ENCODE results near the gene UBE3B.

Gene UBE3B

DNA sequence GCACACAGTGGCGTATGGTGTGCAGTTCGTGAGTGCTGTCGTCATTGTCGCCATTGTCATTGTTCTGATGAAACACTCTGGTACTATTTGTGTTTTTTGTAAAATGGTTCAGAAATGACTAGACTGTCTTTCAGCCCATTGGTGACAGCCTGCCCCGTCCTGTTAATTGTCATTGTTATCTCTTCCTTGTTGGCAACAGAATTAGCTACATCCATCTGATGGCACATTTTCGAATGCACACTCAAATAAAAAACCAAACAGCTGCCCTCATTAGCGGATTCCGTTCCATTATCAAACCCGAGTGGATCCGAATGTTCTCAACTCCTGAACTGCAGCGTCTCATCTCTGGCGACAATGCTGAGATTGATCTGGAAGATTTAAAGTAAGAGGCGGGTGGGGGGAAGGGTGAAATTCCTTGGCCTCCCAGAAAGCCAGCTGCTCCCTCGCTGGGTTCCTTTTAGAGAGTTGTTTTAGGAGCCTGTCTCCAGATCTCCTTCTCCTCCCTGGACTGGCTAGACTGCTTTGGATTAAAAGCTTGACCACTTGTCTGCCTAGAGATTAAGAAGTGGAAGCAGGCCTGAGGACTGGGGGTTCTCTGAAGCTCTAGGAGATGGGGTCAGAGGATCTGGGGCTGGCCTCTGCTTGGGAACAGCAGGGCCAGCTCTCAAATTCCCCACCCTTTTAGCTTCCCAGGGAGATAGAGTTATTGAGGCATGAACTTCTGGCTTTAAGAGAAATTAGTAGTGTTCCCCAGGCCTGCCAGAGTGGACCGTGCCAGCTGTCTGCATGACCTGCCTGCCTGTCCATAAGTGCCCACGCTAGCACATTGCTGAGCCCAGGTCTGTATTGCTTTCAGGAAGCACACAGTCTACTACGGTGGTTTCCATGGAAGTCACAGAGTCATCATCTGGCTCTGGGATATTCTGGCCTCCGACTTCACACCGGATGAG is 52.5 kb downstream of the UBE3B start:
- no peak for DNase-seq (ENCODE audit: low read depth)

GRCh38 chr12:109531411-109531810 is 54.0 kb downstream of the UBE3B start:
- DNase-seq (ENCODE audit: low read depth): no peak

GRCh38 chr12:109532721-109533486 is 55.5 kb downstream of the UBE3B start:
- no peak for DNase-seq (ENCODE audit: low read depth)

- no peak for DNase-seq (ENCODE audit: low read depth)
Measured at GRCh38 chr12:109533487-109533740, 56.0 kb downstream of the UBE3B start.

GRCh38 chr12:109534456-109534855 is 57.0 kb downstream of the UBE3B start:
- no peak for DNase-seq (ENCODE audit: low read depth)

- no peak for DNase-seq (ENCODE audit: low read depth)
Measured at GRCh38 chr12:109535231-109535862, 57.9 kb downstream of the UBE3B start.

GRCh38 chr12:109535863-109536250 is 58.4 kb downstream of the UBE3B start:
- DNase-seq (ENCODE audit: low read depth): no peak

- DNase-seq (ENCODE audit: low read depth): no peak
Measured at GRCh38 chr12:109537136-109537535, 59.7 kb downstream of the UBE3B start.

DNA sequence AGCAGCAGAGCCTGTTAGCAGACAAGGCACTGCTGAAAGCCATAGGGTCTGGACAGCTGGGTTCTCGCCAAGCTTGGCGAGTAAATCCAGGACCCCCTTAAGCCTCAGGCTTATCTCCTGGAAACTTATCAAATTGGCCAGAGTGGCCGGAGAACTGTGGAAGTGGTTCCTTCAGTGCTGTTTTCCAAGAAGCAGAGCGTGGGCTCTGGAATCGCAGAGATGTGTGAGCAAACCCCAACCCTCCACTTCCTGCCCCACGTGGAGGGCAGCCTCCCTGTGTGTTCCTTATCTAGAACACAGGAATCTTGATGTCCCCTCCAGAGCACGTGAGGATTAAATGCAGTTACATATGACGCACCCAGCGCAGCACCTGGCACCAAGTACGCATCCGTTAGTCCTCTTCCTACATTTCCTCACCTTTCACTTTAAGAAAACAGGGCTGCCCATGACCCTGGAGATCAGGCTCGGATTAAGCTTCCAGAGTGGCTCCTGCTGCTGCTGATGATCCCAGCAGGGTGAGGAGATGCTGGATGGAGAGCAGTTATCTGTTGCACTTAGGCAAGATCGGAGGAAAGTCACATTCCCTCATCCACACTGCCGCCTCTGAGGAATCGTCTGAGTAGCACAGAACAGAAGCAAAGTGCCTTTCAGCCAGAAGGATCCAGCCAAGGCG is 60.9 kb downstream of the UBE3B start:
- DNase-seq (ENCODE audit: low read depth): no peak

GRCh38 chr12:109539508-109539907 is 62.1 kb downstream of the UBE3B start:
- peak; percentile 11 for DNase-seq (ENCODE audit: low read depth)

- no peak for DNase-seq (ENCODE audit: low read depth)
Measured at GRCh38 chr12:109540526-109541412, 63.3 kb downstream of the UBE3B start.

GRCh38 chr12:109541413-109541726 is 63.9 kb downstream of the UBE3B start:
- DNase-seq (ENCODE audit: low read depth): peak; percentile 11

DNA sequence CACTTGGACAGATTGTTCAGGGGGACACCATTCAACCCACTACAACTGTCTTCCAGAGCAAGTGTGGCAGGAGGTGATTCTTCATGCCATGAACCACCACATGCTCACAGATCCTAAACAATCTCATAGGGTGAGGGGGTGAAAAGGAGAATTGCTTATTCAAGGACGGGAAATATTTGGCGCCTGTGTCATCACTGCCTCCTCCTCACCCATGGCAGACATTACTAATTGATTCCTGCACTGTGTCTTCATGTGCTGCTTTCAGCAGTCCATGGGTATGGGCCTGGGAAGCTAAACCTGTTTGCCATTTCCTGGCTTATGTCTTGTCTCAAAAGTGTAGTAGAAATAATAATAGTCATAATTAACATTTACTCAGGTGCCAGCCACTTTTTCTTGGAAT is 64.6 kb downstream of the UBE3B start:
- DNase-seq (ENCODE audit: low read depth): peak; percentile 78

DNA sequence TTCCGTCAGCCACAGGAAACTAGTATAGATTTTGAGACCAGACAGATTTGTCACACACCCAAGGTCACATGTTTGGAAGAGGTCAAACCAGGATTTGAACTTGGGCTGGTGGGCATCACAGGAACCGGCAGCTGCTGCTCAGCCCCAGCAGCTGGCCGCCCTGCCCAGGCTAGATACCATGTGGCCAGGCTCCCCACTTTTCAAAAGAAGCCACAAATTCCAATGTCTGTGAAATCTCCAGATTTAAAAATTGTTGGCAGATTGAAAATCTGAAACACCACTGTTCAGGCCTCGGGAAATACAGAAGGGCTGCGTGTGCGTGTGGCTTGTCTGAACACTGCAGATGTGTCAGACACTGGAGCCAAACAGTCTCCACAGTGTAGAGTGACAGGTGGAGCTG is 65.4 kb downstream of the UBE3B start:
- DNase-seq (ENCODE audit: low read depth): no peak

DNA sequence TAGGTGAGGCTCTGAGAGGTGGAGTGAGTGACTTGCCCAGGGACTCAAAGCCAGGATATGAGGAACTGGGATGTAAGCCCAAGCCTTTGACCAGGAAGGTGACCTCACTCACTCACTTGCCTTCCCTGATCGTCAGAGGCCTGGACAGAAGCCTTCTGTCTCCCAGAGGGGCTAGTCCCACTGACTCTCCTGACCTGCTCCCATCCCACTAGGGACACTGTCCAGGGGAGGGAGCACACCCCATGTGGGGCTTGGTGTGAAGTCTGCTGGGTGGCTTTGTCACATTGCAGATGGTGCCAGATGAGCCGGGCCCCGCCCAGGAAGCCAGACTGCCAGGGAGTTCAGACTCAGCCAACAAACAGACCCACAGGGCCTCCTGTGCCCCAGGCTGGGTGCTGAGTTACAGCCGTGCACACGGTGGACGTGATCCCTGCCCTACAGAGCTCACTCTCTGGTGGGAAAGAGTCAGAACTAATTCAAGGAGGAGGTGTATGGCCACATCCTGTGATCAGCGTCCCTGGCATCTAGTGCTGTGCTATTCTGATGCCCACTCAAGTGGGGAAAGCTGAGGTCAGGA is 67.6 kb downstream of the UBE3B start:
- DNase-seq (ENCODE audit: low read depth): peak; percentile 25

DNA sequence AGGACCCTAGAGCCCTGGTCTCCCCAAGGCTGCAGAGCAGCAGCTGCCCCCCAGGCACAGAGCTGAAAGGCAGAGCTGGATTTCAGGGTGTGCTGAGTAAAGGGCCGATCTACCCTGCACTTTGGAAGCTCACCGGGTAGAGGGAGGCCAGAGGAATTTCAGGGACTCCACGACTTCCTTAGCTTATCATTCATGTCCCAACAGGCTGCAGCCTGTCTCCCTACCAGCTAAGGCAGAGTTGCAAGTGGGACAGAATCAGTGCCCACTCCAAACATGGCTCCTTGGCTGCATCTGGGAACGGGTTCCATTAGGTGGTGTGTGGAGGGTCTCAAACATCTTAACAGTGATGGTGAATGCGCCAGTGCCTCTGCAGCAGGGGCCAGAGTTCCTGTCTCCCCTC is 68.4 kb downstream of the UBE3B start:
- no peak for DNase-seq (ENCODE audit: low read depth)

DNA sequence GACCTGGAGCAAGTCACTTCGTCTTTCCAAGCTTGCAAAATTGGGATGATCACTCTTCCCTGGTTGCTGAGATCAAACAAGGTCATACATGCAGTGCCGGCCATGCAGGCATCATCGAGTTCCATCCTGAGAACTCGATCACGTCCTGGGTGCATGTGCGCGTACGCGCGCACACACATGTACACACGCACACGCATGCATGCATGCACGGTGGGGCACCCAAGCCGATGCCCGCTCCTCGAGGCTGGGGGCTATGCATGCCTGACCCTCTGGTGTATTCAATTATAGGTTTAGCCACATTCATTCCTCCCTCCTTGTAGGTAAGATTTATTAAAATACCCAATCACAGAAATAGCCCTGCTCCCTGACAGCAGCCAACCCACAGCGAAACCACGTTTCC is 69.9 kb downstream of the UBE3B start:
- no peak for DNase-seq (ENCODE audit: low read depth)

DNA sequence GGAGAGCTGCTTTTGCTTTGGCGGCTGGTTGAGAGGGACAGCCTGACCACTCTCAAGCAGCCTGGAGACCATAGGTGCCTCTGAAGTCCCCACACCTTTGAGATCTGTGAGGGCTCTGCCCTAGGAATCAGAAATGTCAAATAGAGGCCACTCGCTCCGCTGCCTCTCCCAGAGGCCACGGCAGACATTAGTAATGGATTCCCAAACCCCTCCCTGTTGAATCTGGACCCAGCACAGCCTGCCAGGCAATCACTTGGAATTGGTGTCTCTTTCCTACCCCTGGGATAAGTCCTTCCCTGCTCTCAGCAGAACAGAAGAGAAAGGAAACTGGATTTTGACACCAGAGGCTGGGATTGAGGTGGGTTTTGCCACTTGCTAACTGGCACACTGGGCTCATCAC is 70.8 kb downstream of the UBE3B start:
- no peak for DNase-seq (ENCODE audit: low read depth)

DNA sequence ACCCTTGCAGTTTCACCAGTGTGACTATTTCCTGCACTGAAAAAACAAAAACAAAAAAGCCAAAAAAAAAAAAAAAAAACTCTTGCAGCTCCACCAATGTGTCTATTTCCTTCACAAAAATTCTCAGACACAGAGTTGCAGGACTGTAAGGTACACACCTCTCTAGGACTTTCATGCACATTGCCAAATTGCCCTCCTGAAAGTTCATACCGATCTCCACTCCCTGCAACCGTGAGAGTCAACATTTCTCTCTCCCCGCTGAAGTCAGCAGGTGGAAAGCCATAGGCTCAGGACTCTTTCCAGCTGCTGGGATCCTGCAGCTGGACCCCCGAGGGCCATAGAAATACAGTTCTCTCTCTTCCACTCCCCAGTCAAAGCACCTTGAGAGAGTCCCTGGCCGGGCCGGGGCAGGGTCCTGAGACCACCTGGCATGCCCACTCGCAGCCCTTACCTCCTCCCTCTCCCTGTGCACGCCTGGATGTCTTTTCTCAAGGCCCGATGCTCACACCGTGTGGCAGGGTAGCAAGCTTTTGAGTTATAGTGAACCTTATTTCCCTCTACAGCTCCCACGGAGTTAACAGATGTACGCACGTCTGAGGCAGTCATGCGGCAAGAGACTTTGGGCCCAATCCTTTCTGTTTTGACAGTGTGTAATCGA is 72.3 kb downstream of the UBE3B start:
- DNase-seq (ENCODE audit: low read depth): no peak

GRCh38 chr12:109550281-109550680 is 72.8 kb downstream of the UBE3B start:
- DNase-seq (ENCODE audit: low read depth): no peak

DNA sequence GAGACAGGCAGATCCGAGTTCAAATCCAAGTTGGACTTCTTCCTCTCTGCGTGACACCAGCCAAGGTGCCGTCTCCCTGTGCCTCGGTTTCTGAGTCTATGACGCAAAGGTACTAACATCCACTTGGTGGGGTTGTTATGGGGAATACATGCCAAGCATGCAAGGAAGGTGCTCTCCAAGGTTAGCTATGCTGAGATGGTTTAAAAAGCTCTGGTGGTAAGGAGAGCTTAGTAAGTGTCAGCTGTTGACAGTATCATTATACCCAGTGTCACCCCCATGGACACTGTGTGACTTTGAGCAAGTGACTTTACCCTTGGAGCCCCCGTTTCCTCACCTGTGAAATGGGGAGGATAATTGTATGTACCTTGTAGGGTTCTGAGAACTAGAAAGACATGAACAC is 73.7 kb downstream of the UBE3B start:
- DNase-seq (ENCODE audit: low read depth): no peak

All from iris pigment epithelial cell (primary cell).